A549 (cell line): ENCODE results near the gene CBLC. TPM values are rescaled to one million over a fixed set of nuclear protein-coding genes. Genes with fewer than 3 reads are reported as not detected.

Source experiments
- ATAC-seq, 2 experiments: fragments of 200-7000 bp in 1 of 2; fragments of >200 bp in 1 of 2; cut with Nextera tagmentation in 1 of 2; cut with Tn5 transposase in 1 of 2; 3 replicates each; pipeline versions ENCODE4 v1.8.0 to v1.9.1; 2018 to 2020; ENCODE audit warnings: mild to moderate bottlenecking in 1 of 2, moderate library complexity in 1 of 2
- CTCF ChIA-PET: fragments of 300-600 bp; sonication (Branson Sonifier 250); formaldehyde crosslinking; extraction: SDS; loops from one replicate; lab custom pipeline; 2021; ENCODE audit warnings: antibody characterized with exemption, inconsistent platforms; lab: Yijun Ruan, JAX
- POLR2A ChIA-PET: fragments of 350-600 bp; formaldehyde crosslinking; extraction: SDS; loops from one replicate; lab custom pipeline; 2021; ENCODE audit warnings: antibody characterized with exemption, inconsistent platforms; lab: Yijun Ruan, JAX
- DNase-seq, 2 experiments: peaks; one replicate each; pipeline versions ENCODE4 v3.0.0 to v3.0.0-alpha.2; 2011 to 2016; ENCODE audit warnings: low read depth in 1 of 2, low spot score in 1 of 2
- FAIRE-seq: peaks from 2 replicates; lab custom pipeline; 2011; peaks lifted over from hg19 to GRCh38; lab: Jason Lieb, UNC
- H3K27ac ChIP-seq, 2 experiments: fragments of >200 bp; sonication (Bioruptor Twin); formaldehyde crosslinking; 3 replicates each; pipeline ENCODE4 v1.5.1; 2016 to 2017
- H3K4me1 ChIP-seq: fragments of >200 bp; sonication (Bioruptor Twin); formaldehyde crosslinking; 3 replicates; pipeline ENCODE4 v1.6.1; 2016
- H3K4me2 ChIP-seq: fragments of >200 bp; sonication (Bioruptor Twin); formaldehyde crosslinking; 3 replicates; pipeline ENCODE4 v1.6.1; 2016
- H3K4me3 ChIP-seq: fragments of >200 bp; sonication (Bioruptor Twin); formaldehyde crosslinking; 3 replicates; pipeline ENCODE4 v1.5.1; 2016
- H3K9me3 ChIP-seq: fragments of >200 bp; sonication (Bioruptor Twin); formaldehyde crosslinking; 3 replicates; pipeline ENCODE4 v1.6.1; 2016
- BHLHE40 ChIP-seq: IDR thresholded peaks from 2 replicates; pipeline ENCODE4 v1.6.1; 2012; ENCODE audit warnings: low read depth, low read length, inconsistent platforms
- CHD2 ChIP-seq: fragments of 150-350 bp; IDR thresholded peaks from 2 replicates; pipeline ENCODE4 v1.6.1; 2014; ENCODE audit warnings: low read length; ENCODE audit not compliant: partially characterized antibody
- CHD4 ChIP-seq: fragments of 200-600 bp; sonication (generic); IDR thresholded peaks from 2 replicates; pipeline ENCODE4 v1.6.1; 2016; ENCODE audit warnings: antibody characterized with exemption, mild to moderate bottlenecking, borderline replicate concordance
- ESRRA ChIP-seq: fragments of 150-350 bp; IDR thresholded peaks from 2 replicates; pipeline ENCODE4 v1.6.1; 2014; ENCODE audit warnings: mild to moderate bottlenecking, low read length, borderline replicate concordance
- HDAC2 ChIP-seq: fragments of 200-600 bp; sonication (generic); IDR thresholded peaks from 2 replicates; pipeline ENCODE4 v1.6.1; 2016
- HEYL ChIP-seq: fragments of 250-450 bp; sonication (Bioruptor Pico); IDR thresholded peaks from 2 replicates; pipeline ENCODE4 v1.8.0; 2021; ENCODE audit warnings: mild to moderate bottlenecking, moderate library complexity
- HOXB5 ChIP-seq: fragments of 250-450 bp; sonication (Bioruptor Pico); IDR thresholded peaks from 2 replicates; pipeline ENCODE4 v1.5.0; 2020; ENCODE audit warnings: mild to moderate bottlenecking, moderate library complexity
- KDM1A ChIP-seq: fragments of 200-600 bp; sonication (generic); IDR thresholded peaks from 2 replicates; pipeline ENCODE4 v1.6.1; 2016; ENCODE audit warnings: low read depth, mild to moderate bottlenecking
- PBX3 ChIP-seq: IDR thresholded peaks from 2 replicates; pipeline ENCODE4 v1.6.1; 2012
- POLR2A ChIP-seq: IDR thresholded peaks from 2 replicates; pipeline ENCODE4 v1.6.1; 2012; ENCODE audit warnings: mild to moderate bottlenecking, low read length
- RCOR1 ChIP-seq: fragments of 150-350 bp; IDR thresholded peaks from 2 replicates; pipeline ENCODE4 v1.6.1; 2014; ENCODE audit warnings: antibody characterized with exemption, low read length, low read depth
- RNF2 ChIP-seq: fragments of 200-600 bp; sonication (generic); IDR thresholded peaks from 2 replicates; pipeline ENCODE4 v1.6.1; 2016; ENCODE audit warnings: low read depth, mild to moderate bottlenecking, antibody characterized with exemption, moderate library complexity, borderline replicate concordance
- ZC3H11A ChIP-seq: fragments of 450-650 bp; IDR thresholded peaks from 2 replicates; pipeline ENCODE4 v1.6.1; 2014; ENCODE audit warnings: antibody characterized with exemption, mild to moderate bottlenecking
- ZNF302 ChIP-seq: fragments of 250-450 bp; sonication (Bioruptor Pico); IDR thresholded peaks from 2 replicates; pipeline ENCODE4 v1.9.0; 2021; ENCODE audit warnings: inconsistent platforms, mild to moderate bottlenecking, moderate library complexity
- WGBS: methylation state at CpG from one replicate; pipeline ENCODE4 v1.1.6; 2017; ENCODE audit errors: missing lambda C conversion rate; 5-methylcytosine and 5-hydroxymethylcytosine counted together
- polyA plus RNA-seq, 4 experiments: library from polyadenylated mRNA; depleted of rRNA in 3 of 4; stranded (reverse); fragments of >200 nt; fragmentation: RNase III in 1 of 4; extraction: RNeasy Plus Mini Kit Qiagen cat#74134 plus additional on column Dnase treatment in 1 of 4; gene quantifications; 2 replicates in 3 of 4; 3 replicates in 1 of 4; pipeline ENCODE4 v1.2.3, GENCODE V29; 2011 to 2017
- TF ChIP-seq, protein P1 (sequence below): fragments of >200 bp; sonication (Bioruptor Twin); formaldehyde crosslinking; IDR thresholded peaks from 2 replicates; pipeline ENCODE4 v1.6.1; 2016
- TF ChIP-seq, protein P2 (sequence below): IDR thresholded peaks from 2 replicates; pipeline ENCODE4 v1.6.1; 2012; ENCODE audit warnings: low read depth, borderline replicate concordance

CBLC gene
- polyA plus RNA-seq, 2 of the 4 experiments (the other 2 are of a cell fraction): not detected

DNA sequence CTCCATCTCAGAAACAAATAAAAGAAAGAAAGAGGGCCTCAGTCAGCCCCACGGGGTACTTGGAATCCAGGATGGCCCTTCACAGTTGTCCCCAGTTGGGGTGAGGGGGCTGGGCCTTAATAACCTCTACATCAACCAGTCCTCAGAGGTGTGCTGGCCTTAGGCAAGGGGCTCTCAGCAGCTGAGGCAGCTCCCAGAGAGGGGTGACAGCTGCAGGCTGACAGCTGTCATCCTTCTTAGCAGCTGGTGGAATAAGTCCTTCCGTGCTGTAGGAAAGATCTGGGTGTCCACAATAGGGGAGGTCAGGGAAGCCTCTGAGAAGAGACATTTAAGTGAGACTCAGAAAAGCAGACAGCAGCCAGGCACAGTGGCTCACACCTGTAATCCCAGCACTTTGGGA lies 38.6 kb downstream of the CBLC start (continued):
- TF ChIP-seq PBX3: no peak
- TF ChIP-seq HEYL (CRISPR knock-in tag): no peak
- no peak for TF ChIP-seq ZC3H11A
- TF ChIP-seq BHLHE40: no peak

DNA sequence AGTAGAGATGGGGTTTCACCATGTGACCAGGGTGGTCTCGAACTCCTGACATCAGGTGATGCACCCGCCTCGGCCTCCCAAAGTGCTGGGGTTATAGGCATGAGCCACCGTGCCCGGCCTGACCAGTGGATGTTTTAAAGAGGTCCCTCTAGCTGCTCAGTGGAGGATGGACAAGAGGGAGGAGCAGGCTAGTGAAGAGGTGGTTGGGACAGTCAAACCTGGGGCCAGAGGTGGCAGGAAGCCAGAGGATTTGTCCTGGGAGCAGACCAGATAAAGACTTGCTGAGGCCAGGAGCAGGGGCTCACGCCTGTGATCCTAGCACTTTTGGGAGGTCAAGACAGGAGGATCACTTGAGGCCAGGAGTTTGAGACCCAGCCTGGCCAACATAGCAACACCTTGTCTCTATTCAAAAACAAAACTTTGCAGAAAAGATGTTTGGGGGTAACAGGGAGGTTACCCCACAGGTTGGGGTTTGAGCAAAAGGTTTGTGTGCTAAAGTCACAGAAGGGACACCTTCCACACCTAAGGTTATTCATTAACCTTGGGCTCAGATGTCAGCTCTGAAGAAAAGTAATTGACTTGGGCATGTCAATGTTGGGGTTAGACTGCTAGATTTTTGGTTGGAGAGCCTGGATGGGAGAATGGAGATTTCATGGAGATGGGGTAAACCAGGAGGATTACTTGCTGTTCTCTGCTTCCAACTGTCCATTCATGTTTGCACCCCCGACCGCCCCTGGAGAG lies 40.2 kb downstream of the CBLC start:
- no peaks in the 10 kb centered on the region for H3K9me3 ChIP-seq
- H3K4me1 ChIP-seq: peaks cover 5% of the 10 kb centered on the region; the same call in 1 of the 3 replicates
- ChIA-PET CTCF (interaction anchor here (1.4 to 3.4 kb wide), 3 partner anchors 26 to 34 kb away, joined by 4 to 15 read pairs (median 7); partner anchors contain the start of gene NECTIN2), POLR2A (interaction anchor here (0.6 to 1.3 kb wide), 2 partner anchors 9 to 156 kb away, joined by 3 read pairs; partner anchors contain the start of gene BCAM)
- H3K4me2 ChIP-seq: no peak overlapping the region
- DNase-seq (no peak), ATAC-seq (no peak), FAIRE-seq (no peak)
- H3K27ac ChIP-seq: no peak overlapping the region
- 83% methylated on average over 8 of the region's 8 CpGs for WGBS
- TF ChIP-seq HDAC2 (no peak), KDM1A (no peak), RNF2 (no peak), POLR2A (no peak), HOXB5 (CRISPR knock-in tag) (no peak), CHD2 (no peak)
- TF ChIP-seq, protein P1, sequence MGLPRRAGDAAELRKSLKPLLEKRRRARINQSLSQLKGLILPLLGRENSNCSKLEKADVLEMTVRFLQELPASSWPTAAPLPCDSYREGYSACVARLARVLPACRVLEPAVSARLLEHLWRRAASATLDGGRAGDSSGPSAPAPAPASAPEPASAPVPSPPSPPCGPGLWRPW: no peak
- TF ChIP-seq, protein P2, sequence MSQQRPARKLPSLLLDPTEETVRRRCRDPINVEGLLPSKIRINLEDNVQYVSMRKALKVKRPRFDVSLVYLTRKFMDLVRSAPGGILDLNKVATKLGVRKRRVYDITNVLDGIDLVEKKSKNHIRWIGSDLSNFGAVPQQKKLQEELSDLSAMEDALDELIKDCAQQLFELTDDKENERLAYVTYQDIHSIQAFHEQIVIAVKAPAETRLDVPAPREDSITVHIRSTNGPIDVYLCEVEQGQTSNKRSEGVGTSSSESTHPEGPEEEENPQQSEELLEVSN: no peak
- H3K4me3 ChIP-seq: no peak overlapping the region

GRCh38 chr19:44818466-44819031 lies 40.9 kb downstream of the CBLC start:
- ChIA-PET CTCF (interaction anchor here (1.4 to 3.4 kb wide), 4 partner anchors 12 to 94 kb away, joined by 4 to 15 read pairs (median 6); no protein-coding TSS in a partner anchor), POLR2A (interaction anchor here (0.6 to 1.3 kb wide), 2 partner anchors 10 to 155 kb away, joined by 3 read pairs; partner anchors contain the start of gene BCAM)
- H3K4me2 ChIP-seq: no peak overlapping the region
- peaks cover 11% of the 10 kb centered on the region; the same call in 2 of the 3 replicates for H3K4me1 ChIP-seq
- no peak overlapping the region for H3K27ac ChIP-seq
- ATAC-seq (no peak; a peak in 1 of 6 replicates), FAIRE-seq (no peak), DNase-seq (no peak)
- no peak for TF ChIP-seq POLR2A
- no peaks in the 10 kb centered on the region for H3K9me3 ChIP-seq
- 86% methylated on average over 20 of the region's 20 CpGs for WGBS
- H3K4me3 ChIP-seq: no peak overlapping the region

- H3K4me3 ChIP-seq: no peak overlapping the region
- FAIRE-seq: no peak
- 93% methylated on average over 28 of the region's 28 CpGs for WGBS
- peaks cover 12% of the 10 kb centered on the region; the same call in 2 of the 3 replicates for H3K4me1 ChIP-seq
- TF ChIP-seq, protein P1: no peak
- TF ChIP-seq HDAC2: no peak
- TF ChIP-seq CHD4: no peak
- no peak for TF ChIP-seq RCOR1
- TF ChIP-seq ZNF302 (CRISPR knock-in tag): no peak
- no peak for TF ChIP-seq ESRRA
- ATAC-seq: no peak
- no peak overlapping the region for H3K4me2 ChIP-seq
- H3K27ac ChIP-seq: no peak overlapping the region
- POLR2A ChIA-PET: interaction anchor here (1.6 kb wide), 1 partner anchor 11 kb away, joined by 6 read pairs; the partner anchor contains the start of gene BCAM
- DNase-seq: no peak
- H3K9me3 ChIP-seq: no peaks in the 10 kb centered on the region
- CTCF ChIA-PET: interaction anchor here (0.6 to 3.4 kb wide), 11 partner anchors 12 to 248 kb away, joined by 3 to 15 read pairs (median 3); no protein-coding TSS in a partner anchor
These were observed 41.6 kb downstream of the CBLC start for GRCh38 chr19:44819246-44819832.
